ENCODE measurements around the gene SUCO.

- TF ChIP-seq CTCF (IDR thresholded peaks at IDR 0.05) (no peak), POLR2A (IDR thresholded peaks at IDR 0.05) (no peak), POLR2AphosphoS5 (IDR thresholded peaks at IDR 0.05; ENCODE audit: insufficient read depth in 1 of 2, low read depth in 1 of 2) (no peak)
Measured at GRCh38 chr1:172551279-172551678, 18.3 kb downstream of the SUCO start.

Measured in vagina (tissue), 2 donors.